GM18867 (cell line): ENCODE results near the gene ZXDC.

Source experiments
- ATAC-seq: cut with Tn5 transposase; IDR thresholded peaks from one replicate; pipeline ENCODE4 v1.9.1; 2021; ENCODE audit warnings: mild to moderate bottlenecking, moderate library complexity; ENCODE audit not compliant: unreplicated experiment

The ZXDC gene

DNA sequence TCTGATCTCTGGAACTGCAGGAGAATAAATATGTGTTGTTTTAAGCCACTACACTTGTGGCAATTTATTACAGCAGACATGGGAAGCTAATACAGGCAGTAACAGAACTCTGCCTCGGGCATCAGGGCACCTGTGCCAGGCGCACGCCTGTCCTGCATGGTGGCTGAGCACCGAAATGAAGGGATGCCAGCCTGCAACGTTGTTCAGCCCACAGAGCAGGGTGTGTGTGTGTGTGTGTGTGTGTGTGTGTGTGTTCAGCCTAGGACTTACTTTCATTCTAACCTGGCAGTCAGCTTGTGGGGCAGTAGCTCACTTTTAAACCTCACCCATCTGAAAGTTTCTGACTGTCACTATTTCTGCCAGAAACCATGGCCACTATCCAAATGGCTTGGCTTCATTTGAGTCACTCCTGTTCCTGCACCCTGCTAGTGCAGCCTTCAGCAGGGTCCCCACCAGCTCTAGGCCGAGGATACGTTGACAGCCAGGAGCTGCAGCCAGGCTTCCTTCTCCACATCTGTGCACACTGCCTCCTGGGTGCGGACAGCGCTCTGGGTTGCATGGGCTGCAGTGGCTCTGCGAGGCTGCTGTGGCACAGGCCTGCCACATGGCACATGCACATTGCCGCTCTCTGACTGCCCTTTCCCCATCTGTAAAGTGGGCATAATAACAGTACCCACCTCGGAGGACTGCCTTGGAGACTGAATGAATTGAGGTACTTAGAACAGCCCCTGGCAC lies 37.4 kb upstream of the ZXDC start:
- no peak for ATAC-seq

DNA sequence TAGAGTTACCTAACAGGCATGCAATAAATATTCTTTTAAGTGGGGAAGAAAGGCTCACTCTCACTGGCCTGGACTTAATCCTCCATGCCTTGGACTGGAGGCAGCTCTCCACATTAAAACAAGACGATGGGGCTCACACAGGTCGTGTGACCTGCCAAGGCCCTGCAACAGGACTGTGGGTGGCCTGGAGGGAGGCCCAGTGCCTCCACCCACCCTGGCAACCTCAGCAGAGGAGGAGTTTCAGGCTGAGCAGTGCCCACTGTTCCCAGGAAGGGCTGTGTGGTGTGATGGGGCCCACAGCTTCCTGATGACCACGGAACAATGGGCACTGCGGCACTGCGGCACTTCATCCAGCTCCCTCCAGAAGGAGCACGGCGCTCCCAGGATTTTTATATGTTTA lies 36.3 kb upstream of the ZXDC start:
- ATAC-seq: no peak

DNA sequence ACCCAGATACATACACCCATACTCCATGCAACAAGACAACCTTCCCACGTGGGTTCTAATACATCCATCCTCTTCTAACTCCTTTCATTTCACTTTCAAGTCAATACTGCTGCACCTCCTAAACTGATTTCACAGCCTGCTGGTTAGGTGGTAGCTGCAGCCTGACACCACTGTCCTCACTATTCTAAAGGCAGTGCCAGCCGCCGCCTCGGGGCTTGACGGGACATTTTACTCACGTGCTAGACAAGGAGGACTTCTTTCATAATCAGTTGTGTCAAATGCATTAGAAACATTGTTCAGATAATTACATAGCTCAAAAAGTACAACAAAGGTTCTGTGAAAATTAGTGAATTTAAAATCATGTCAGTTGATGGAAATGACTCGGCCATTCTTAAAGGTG lies 35.6 kb upstream of the ZXDC start:
- ATAC-seq: no peak

DNA sequence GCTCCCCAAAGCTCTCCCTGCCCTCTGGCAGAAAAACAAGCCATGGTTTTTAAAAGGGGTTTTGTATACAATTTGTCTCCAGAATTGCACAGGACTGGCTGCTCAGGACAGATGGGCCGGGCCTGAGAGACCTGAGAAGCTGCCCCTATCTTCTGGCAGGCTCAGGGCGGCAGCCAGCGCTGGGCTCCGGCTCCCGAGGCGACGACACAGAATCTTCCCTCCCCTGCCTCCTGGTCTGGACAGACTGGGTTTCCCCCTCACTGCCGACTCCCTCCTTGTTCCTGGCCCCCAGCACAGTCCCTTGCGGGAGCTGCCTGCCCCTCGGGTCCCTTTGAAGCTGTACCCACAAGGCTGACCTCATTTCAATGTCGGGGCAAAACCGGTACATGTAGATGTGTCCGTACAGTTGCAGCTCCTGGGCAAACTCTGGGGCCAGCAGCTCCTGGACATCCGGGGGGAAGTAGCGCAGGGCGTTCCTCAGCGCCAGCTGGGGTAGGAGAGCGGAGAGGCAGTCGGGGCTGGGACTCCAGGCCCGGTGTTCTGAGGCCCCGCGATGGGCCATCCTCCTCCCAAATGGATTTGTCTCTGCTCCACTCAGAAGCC lies 34.7 kb upstream of the ZXDC start:
- no peak for ATAC-seq

DNA sequence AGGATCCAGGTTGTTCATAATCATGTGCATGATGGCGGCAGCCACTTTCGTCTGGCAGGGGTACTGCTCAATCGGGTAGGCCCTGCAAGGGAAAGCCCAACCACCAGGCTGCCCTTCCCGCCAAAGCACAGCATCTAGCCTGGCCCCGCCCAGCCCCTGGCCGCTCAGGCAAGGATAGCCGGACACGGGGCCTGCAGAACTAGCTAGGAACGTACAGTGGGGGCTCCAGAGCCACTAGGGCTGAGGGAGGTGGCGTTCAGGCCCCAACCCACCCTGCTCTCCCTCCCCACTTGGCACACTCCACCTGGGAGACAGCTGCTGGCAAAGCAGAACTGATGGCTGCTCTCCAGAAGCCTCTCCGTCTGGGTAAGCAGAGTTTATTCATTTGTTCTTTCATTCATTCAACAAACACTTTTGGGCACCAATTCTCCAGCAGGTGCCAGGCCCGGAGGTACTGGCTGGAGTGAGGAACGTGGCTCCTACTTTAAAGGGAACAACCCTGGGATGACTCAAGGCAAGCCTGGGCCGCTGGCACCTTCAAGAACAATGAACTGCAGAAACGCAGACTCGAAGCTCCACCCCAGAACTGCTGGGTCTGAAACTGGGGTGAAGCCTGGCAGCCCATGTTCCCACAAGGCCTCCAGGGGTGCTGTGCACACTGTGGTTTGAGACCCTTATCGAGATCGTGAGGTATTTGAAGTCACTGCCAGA lies 34.1 kb upstream of the ZXDC start:
- no peak for ATAC-seq

DNA sequence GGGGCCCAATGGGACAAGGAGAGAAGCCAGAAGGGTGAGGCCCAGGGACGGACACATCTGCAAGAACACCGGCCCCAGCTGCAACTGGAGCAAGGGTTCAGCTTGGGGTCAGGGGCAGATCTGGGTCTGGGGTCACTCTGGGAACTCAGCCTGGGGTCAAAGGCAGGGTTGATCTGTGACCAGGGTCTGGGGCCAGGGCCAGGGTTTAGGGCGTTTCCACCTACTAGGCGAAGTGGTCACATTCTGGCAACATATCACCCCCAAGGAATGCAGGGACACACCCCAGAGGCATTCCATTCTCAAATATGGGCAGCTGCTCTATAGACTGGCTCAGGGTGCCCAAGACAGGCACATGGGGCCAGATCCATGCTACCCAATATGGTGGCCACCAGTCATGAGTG lies 32.9 kb upstream of the ZXDC start:
- ATAC-seq: no peak

DNA sequence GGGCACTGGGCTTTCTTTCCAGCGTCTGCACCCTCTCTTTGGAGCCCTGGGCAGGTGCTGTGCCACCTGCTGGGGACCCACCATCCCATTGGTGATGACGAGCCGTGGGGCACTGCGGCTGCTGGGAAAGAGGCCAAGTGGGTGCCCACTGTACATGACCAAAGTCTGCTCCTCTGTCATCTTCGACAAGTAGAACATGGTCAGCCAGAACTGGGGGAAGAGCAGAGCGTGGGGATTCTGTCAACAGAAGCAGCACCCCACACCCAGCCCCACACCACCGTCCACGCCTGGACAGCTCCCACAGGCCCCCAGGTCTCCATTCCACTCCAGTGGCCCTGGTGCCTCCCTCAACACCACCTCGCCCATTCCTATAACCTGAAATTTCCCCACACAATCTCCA lies 32.2 kb upstream of the ZXDC start:
- ATAC-seq: no peak

DNA sequence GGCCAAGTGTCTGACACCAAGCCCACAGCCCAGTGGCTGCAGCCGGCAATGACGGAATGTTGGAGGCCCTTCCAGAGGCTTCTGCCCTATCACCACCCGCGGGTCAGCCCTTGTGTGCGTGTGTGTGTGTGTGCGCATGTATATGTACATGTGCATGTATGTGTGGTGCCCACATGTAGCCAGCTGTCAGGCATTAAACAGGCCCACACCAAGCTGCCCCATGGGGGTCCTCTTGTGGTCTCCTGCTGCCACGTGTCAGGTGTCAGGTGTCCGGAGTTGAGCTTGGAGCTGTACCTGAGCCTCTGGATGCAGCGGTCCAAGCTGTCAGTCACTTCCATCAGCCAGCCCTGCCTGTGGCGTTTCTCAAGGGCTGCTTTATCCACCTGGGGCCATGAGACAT lies 28.0 kb upstream of the ZXDC start:
- ATAC-seq: no peak

DNA sequence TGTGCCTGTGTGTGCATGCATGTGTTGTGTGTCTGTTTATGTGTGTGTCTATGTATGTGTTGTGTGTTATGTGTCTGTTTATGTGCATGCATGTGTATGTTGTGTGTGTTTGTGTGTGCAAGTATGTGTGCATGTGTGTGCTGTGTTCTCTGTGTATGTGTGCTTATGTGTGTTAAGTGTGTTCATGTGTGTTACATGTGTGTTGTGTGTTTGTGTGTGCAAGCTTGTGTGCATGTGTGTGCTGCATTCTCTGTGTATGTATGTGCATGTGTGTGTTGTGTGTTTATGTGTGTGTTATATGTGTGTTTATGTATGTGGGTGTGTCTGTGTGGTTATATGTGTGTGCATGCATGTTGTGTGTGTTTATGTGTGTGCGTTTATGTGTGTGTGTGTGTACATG lies 27.0 kb upstream of the ZXDC start:
- ATAC-seq: no peak

DNA sequence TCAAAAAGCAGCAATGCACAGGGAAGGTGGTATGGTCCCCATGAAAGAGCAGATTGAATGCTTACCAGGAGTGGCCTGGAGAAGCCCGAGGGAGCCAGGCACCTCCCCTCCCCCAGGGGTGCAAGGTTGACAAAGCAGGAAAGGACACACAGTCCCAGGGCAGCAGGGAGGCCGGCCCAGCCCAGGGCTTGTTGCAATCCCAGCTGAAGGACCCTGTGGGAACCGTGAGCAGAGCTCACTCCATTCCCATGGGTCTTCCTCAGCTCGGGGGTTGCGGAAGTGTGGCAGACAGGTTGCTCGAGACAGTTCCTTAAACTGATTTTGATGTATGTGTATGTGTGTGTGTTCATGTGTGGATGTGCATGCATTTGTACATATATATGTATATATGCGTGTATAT lies 26.0 kb upstream of the ZXDC start:
- ATAC-seq: no peak

DNA sequence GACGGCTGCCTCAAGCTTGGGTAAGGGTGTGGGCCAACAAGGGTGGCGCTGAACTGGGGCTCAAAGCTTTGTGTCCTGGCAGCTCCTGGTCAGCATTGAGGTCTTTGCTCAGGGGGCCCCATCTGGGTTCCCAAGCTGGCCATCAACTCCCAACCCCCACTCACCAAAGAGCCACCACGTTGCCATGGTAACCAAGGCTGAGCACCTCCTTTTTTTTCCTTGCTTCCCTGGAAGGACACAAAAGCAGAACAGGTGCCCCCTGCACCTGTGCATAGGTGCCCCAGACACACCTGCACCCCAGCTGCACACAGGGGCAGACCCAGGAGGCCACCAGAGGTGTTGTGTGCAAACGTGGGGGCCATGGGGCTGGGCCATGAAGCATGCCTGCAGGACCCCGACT lies 25.4 kb upstream of the ZXDC start:
- no peak for ATAC-seq

DNA sequence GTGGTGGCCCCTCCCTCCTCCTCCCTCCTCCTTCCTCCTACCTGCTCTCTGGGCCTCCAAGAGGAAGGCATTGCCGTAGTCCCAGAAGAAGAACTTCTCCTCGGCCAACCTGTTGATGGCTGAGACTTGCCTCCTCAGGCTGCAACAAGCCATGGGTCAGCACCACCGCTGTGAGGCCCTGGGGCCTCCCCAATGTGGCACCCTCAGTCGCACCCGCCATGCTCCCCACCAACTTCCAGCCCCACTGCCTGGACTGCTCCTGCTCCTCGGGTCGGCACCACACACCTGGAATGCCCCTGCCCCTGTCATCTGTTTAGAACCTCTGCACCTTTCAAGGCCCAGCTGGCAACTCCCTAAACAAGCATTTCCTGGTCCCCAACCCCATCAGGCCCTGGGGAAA lies 24.3 kb upstream of the ZXDC start:
- ATAC-seq: no peak

DNA sequence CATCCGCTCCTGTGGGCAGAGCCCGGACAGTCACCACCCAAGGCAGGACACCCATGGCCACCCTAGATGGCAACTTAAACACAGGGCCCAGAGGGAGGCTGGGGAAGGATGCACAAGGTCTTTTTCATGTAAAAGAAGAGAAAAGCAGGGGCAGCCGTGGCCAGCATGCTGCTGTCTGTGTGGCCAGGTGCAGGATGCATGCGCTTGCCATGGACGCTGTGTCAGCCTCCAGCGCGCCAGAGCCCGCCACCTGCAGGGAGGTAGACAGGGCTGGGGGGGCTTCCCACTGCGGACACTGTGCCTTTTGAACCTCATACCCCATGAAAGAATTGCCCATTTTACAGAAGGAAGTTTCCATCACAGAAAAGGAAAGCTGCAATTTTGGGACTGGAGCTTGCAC lies 23.7 kb upstream of the ZXDC start:
- no peak for ATAC-seq

DNA sequence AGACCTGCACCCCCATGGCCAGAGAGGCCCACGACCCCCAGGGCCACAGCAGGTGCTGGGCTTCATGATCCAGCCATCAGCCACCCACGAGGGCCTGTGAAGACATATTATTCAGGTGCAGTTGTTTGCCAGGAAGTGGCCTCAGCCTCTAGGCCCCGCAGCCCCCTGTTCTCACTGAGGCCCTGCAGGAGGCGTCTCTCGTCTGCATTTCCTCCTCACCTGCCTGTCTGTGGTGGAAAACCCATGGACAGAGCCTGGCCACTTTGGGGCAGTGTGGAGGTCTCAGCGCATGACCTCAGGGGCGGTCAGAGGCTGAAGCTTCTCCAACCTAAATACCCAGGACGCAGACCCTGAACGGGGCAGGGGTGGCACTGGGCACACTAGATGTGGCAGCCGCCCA lies 23.2 kb upstream of the ZXDC start:
- ATAC-seq: no peak

DNA sequence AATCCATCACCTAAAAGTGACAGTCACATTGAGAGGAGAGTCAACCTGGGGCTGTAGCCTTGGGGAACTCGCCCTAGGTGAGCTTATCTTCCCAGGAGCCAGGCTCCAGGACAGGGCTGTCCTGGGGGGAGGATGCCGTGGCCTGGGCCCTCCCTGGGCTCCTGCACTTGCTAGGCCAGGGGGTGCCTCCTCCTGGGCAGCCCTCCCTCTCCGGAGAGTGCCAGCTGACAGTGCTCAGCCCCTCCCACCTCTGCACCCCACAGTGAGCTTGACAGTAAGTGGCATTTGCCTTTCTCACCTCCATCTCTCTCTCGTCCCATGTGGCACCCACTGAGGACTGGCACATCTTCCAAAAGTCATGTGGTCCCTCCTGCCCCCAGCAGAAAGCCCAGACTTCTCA lies 22.8 kb upstream of the ZXDC start:
- no peak for ATAC-seq

DNA sequence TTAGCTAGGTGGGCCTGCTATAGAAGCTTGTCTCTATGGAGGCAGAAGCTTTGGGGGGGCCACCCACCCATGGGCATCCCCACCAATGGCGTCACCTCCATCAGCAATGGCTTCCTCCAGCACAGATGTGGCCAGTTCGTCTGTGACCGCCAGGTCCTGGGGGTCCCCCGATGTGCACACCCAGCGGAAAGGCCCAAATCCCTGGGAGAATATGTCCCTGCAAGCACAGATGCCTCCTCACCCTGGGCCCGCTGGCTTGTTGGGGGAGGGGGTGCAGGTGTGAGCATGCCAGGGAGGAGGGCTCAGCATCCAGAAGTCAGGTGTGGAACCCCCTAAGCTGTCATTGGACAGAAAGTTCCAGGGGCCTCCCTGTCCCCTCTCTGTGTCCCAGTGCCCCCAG lies 22.3 kb upstream of the ZXDC start:
- ATAC-seq: no peak

DNA sequence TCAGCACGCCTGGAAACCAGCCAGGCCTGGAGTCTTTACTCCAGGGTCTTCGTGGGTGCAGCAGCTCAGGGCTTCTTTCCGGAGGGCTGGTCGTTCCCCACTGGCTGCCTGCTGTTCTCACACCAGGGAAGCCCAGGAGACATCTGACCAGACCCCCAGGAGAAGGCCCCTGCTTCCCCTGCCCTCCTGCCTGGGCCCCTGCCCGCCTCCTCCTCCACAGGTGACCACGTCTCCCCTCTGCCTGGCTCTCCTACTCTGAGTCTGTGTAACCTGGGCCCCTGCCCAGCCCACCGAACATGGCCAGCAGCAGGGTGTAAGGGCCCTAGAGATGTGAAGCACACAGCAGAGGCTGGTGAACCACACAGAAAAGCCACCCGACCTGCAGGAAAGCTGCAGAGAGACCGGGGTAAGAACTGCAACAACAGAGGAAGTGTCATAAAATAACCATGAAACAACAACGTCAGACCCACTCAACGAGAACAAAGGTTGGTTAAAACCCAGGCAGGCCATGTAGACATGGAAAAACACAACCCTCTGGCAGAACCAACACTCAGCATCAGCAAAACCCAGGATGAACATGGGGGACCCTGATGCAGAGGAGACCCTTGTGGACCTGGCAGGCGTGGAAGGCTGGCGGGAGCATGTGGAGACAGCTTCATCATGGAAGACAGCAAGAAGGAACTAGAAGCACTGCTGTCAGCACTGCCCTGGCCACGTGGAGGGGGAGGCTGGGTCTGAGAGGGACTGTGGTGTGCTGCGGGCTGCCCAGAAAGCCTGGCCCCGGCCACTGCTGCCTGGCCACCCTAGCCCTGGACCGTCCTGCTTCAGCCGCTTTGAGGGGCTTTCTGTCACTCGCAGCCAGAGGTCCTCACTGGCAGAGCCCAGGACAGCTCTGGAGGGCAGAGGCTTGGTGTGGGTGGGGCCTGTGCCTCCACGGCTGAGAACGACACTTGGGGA lies 21.5 kb upstream of the ZXDC start:
- ATAC-seq: no peak

DNA sequence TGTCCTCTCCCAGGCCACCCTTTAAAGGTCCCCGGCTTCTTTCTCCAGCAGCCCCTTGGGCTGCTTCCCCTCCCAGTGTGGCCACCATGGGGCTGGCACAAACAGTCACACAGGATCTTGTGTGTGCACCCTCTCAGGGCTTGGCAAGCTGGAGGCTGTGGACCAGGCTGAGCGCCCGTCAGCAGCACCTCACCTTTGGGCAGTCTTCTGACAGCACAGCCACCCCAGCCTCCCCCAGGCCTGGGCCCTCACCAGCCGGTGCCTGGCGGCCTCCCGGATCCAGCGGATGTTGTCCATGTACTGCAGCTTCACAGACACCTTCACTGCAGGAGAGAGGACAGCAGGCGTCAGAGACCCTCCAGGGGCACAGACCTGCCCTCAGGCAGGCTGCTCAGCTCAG lies 20.1 kb upstream of the ZXDC start:
- ATAC-seq: no peak

DNA sequence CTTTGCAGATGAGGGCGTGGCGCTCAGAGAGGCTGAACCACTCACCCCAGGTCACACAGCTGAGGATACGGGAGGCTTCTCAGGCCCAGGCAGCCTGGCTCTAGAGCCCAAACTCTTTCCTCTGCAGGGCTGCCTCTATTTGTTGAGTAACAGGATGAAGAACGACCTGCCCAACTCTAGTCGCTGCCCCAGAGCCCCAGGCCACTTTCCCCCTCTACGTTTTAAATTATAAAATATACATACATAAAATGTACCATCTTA lies 19.2 kb upstream of the ZXDC start:
- no peak for ATAC-seq

DNA sequence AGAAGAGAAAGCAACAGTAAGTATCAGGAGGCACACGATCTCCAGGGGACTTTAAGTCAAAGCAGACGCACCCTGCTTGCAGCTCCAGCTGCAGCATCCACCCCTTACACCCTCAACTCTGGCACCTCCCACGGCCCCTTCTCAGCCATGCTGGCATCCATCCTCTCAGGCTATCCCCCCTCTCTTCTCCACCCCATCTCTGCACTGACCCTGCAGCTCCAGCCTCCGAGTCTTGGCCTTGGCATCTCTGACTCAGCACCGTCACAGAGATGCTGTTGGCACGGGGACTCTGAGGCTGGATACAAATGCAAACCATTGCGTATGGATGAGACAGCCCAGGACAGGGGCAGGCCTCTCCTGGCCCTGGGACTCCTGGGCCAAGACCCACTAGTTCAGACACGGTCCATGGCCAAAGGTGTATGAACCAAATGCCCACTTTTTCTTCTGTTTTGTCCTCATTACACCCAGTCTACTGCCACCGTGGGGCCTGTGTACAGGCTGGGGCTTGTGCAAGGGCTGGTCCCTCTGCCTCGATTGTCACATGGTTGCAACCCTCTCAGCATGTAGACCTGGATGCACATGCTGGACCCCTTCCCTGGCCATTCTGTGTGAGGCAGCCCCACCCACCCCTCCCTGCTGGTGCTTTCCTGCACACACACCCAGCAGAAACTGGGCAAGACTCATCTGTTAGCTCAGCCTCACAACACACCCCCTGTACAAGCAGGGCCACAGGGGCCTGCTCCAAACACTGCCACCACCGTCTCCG lies 18.7 kb upstream of the ZXDC start:
- no peak for ATAC-seq

DNA sequence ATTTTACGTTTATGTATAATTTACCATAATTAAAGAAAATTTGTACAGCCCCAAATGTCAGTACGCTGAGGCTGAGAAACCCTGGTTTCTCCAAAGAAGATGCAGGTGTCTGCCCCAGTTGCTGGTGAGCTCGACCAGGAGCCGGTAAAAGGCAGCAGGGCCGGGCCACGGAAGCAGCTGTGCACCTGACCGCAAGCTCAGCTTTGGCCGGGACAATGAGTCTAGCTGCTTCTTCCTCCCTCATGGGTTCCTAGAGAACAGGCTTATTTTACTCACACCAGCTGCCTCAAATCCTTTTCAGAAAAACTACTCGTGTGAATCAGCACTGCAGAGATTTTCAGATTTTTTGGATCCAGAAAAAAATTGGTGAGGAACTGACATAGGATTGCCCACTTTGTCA lies 18.0 kb upstream of the ZXDC start:
- ATAC-seq: no peak
